NT2/D1 (cell line): ENCODE data around the gene MC1R.

Experiments used
- SUZ12 ChIP-seq: IDR thresholded peaks from 2 replicates; pipeline ENCODE4 v1.6.1; 2011; ENCODE audit not compliant: insufficient read length, insufficient read depth; ENCODE audit errors: extremely low read depth
- YY1 ChIP-seq: IDR thresholded peaks from 2 replicates; pipeline ENCODE4 v1.6.1; 2011; ENCODE audit not compliant: insufficient read length, insufficient read depth
- ZNF274 ChIP-seq: IDR thresholded peaks from 2 replicates; pipeline ENCODE4 v1.6.1; 2011; ENCODE audit warnings: mild to moderate bottlenecking, low read depth, low read length

- TF ChIP-seq ZNF274 (no peak), YY1 (no peak), SUZ12 (no peak)
Measured at GRCh38 chr16:89964201-89964600, 45.5 kb downstream of the MC1R start.
